ENCODE measurements around the gene CADPS2.

Gene CADPS2

GRCh38 chr7:122770686-122771335 is 115.4 kb downstream of the CADPS2 start:
- no peak for TF ChIP-seq CTCF (IDR thresholded peaks at IDR 0.05; ENCODE audit: extremely low read depth, insufficient read depth, missing control alignments)
- in situ Hi-C loops (cut with MboI; ENCODE audit: low pct_unique_long_range_greater_than_20kb, low sequenced_read_pairs, unreplicated experiment), result no loop called here
- DNase-seq (ENCODE audit: low spot score), result no peak

GRCh38 chr7:122768827-122769226 is 117.4 kb downstream of the CADPS2 start:
- TF ChIP-seq CTCF (IDR thresholded peaks at IDR 0.05; ENCODE audit: extremely low read depth, insufficient read depth, missing control alignments), result no peak
- in situ Hi-C loops (cut with MboI; ENCODE audit: low pct_unique_long_range_greater_than_20kb, low sequenced_read_pairs, unreplicated experiment), result no loop called here
- no peak for DNase-seq (ENCODE audit: low spot score)

- no peak for DNase-seq (ENCODE audit: low spot score)
- TF ChIP-seq CTCF (IDR thresholded peaks at IDR 0.05; ENCODE audit: extremely low read depth, insufficient read depth, missing control alignments), result no peak
- in situ Hi-C loops (cut with MboI; ENCODE audit: low pct_unique_long_range_greater_than_20kb, low sequenced_read_pairs, unreplicated experiment), result no loop called here
Observed at GRCh38 chr7:122767339-122767738, 118.9 kb downstream of the CADPS2 start.

- in situ Hi-C loops (cut with MboI; ENCODE audit: low pct_unique_long_range_greater_than_20kb, low sequenced_read_pairs, unreplicated experiment), result no loop called here
- DNase-seq (ENCODE audit: low spot score), result no peak
- no peak for TF ChIP-seq CTCF (IDR thresholded peaks at IDR 0.05; ENCODE audit: extremely low read depth, insufficient read depth, missing control alignments)
Observed at GRCh38 chr7:122766593-122766992, 119.7 kb downstream of the CADPS2 start.

GRCh38 chr7:122764902-122765301 is 121.4 kb downstream of the CADPS2 start:
- in situ Hi-C loops (cut with MboI; ENCODE audit: low pct_unique_long_range_greater_than_20kb, low sequenced_read_pairs, unreplicated experiment), result no loop called here

GRCh38 chr7:122764020-122764419 is 122.2 kb downstream of the CADPS2 start:
- no peak for DNase-seq (ENCODE audit: low spot score)
- in situ Hi-C loops (cut with MboI; ENCODE audit: low pct_unique_long_range_greater_than_20kb, low sequenced_read_pairs, unreplicated experiment), result no loop called here
- TF ChIP-seq CTCF (IDR thresholded peaks at IDR 0.05; ENCODE audit: extremely low read depth, insufficient read depth, missing control alignments), result no peak

More at GRCh38 chr7:122764902-122765301, 121.4 kb downstream of the CADPS2 start:
- no peak for TF ChIP-seq CTCF (IDR thresholded peaks at IDR 0.05; ENCODE audit: extremely low read depth, insufficient read depth, missing control alignments)
- DNase-seq (ENCODE audit: low spot score), result no peak
